Measurements from ENCODE around the gene PRICKLE3. TPM values are rescaled to one million over a fixed set of nuclear protein-coding genes. Genes with fewer than 3 reads are reported as not detected.

Gene PRICKLE3
- total and polyA plus RNA-seq, 2 of the 4 experiments (the other 2 are of a cell fraction) = 3.4 to 6.4 TPM

DNA sequence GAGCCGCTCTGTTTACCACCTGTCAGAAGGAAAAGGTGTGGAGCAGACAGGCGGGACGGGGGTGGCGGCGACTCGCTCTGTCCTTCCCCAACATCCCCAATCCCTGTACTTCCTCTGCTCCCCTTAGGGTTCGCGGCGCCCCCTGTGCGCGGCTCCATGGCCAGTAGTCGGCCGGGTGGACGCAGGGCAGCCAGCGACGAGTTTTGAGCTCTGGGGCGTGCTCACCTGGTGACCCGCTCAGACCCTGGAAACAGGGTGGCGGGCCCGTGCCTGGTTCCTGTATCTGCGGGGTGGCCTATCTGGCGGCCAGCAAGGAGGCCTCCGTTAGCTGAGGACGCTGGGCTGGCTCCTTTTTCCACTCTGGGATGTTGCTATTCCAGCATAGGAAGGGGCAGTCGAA, 29.0 kb downstream of the PRICKLE3 start:
- Histone ChIP-seq H3K23ac (ENCODE audit: low read depth, low read length) (no peak overlapping the region), H3K18ac (ENCODE audit: low read depth, low read length) (no peak overlapping the region), H4K91ac (ENCODE audit: insufficient read depth, low read depth, low read length) (no peak overlapping the region), H3K4me1 (ENCODE audit: control insufficient read depth, insufficient read depth, low read length) (peaks cover 6% of the 10 kb centered on the region), H4K20me1 (ENCODE audit: insufficient read depth, low read length) (no peaks in the 10 kb centered on the region), H2BK120ac (ENCODE audit: low read depth, low read length) (no peak overlapping the region), H3K9me3 (ENCODE audit: control insufficient read depth, insufficient read depth, low read length) (no peaks in the 10 kb centered on the region), H3K4ac (ENCODE audit: low read depth, low read length) (no peak overlapping the region), H3K27ac (ENCODE audit: insufficient read depth, low read length) (no peak overlapping the region), H2AK5ac (ENCODE audit: low read depth, low read length) (no peak overlapping the region), H3K27me3 (ENCODE audit: control insufficient read depth, insufficient read depth, low read length) (no peaks in the 10 kb centered on the region; the same call in 1 of the 2 replicates), H3K9ac (ENCODE audit: low read depth, low read length) (no peak overlapping the region), H3K4me3 (ENCODE audit: insufficient read depth, low read depth, low read length) (no peak overlapping the region), H2BK20ac (ENCODE audit: low read depth, low read length) (no peak overlapping the region), H2AK9ac (replicated peaks; ENCODE audit: low read depth, low read length, poor library complexity) (peak overlapping the region; percentile 28), H3K36me3 (ENCODE audit: control insufficient read depth, insufficient read depth, low read length) (no peaks in the 10 kb centered on the region), H3K56ac (ENCODE audit: extremely low read depth, insufficient read depth, low read length) (no peak overlapping the region), H4K8ac (ENCODE audit: low read depth in 2 of 2, low read length in 2 of 2) (no peak overlapping the region), H3K4me2 (ENCODE audit: low read depth, low read length) (no peak overlapping the region), H2BK15ac (ENCODE audit: low read depth, low read length) (no peak overlapping the region), H4K5ac (ENCODE audit: low read depth, low read length) (no peak overlapping the region), H3K9me1 (ENCODE audit: insufficient read depth, low read length) (no peaks in the 10 kb centered on the region), H2BK5ac (ENCODE audit: low read depth, low read length, poor library complexity, severe bottlenecking) (no peak overlapping the region), H2AFZ (replicated peaks; ENCODE audit: low read length, poor library complexity) (no peak overlapping the region), H3K79me1 (ENCODE audit: low read depth in 1 of 2, low read length in 2 of 2) (no peaks in the 10 kb centered on the region; a peak in 1 of 4 replicates), H3K14ac (replicated peaks; ENCODE audit: low read depth, low read length) (no peak overlapping the region)
- TF ChIP-seq SMC3 (IDR thresholded peaks at IDR 0.05; ENCODE audit: low read depth, low read length) (no peak), POLR2A (IDR thresholded peaks at IDR 0.05; ENCODE audit: low read depth, low read length) (no peak), BHLHE40 (IDR thresholded peaks at IDR 0.05; ENCODE audit: low read depth, low read length) (no peak), MAFK (IDR thresholded peaks at IDR 0.05; ENCODE audit: low read depth, low read length) (no peak), MXI1 (IDR thresholded peaks at IDR 0.05; ENCODE audit: borderline replicate concordance, low read depth, low read length) (no peak), FOS (IDR thresholded peaks at IDR 0.05; ENCODE audit: low read depth, low read length) (no peak)
- TF ChIP-seq, protein P1, sequence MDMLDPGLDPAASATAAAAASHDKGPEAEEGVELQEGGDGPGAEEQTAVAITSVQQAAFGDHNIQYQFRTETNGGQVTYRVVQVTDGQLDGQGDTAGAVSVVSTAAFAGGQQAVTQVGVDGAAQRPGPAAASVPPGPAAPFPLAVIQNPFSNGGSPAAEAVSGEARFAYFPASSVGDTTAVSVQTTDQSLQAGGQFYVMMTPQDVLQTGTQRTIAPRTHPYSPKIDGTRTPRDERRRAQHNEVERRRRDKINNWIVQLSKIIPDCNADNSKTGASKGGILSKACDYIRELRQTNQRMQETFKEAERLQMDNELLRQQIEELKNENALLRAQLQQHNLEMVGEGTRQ (IDR thresholded peaks at IDR 0.05; ENCODE audit: low read depth, low read length) = no peak
- ChIA-PET CTCF (no interaction called here), POLR2A (ENCODE audit: unreplicated experiment) (interaction anchor here (0.5 kb wide), 1 partner anchor 54 kb away, joined by 12 read pairs; no protein-coding TSS in a partner anchor)
- BruUV-seq (replicated peaks) = no TSS peak
- in situ Hi-C loops (cut with MboI; ENCODE audit: low sequenced_read_pairs) = no loop called here
- DNase-seq (no peak), ATAC-seq (ENCODE audit: low read depth) (no peak)
- 67% methylated on average over 11 of the region's 25 CpGs; no CpG with 5 or more reads in 1 of the 2 experiments for WGBS, 2 experiments (ENCODE audit: extremely low coverage in 2 of 2, insufficient read length in 1 of 2)
- intact Hi-C loops (cut with micrococcal nuclease) = no loop called here
- dilution Hi-C loops (cut with HindIII; ENCODE audit: low sequenced_read_pairs, unreplicated experiment) = no loop called here
